CMK (cell line): ENCODE measurements around the gene USP5.

Experiments
- DNase-seq: peaks from one replicate; pipeline ENCODE4 v3.0.0-alpha.2; 2010; ENCODE audit warnings: low read depth

The USP5 gene

DNA sequence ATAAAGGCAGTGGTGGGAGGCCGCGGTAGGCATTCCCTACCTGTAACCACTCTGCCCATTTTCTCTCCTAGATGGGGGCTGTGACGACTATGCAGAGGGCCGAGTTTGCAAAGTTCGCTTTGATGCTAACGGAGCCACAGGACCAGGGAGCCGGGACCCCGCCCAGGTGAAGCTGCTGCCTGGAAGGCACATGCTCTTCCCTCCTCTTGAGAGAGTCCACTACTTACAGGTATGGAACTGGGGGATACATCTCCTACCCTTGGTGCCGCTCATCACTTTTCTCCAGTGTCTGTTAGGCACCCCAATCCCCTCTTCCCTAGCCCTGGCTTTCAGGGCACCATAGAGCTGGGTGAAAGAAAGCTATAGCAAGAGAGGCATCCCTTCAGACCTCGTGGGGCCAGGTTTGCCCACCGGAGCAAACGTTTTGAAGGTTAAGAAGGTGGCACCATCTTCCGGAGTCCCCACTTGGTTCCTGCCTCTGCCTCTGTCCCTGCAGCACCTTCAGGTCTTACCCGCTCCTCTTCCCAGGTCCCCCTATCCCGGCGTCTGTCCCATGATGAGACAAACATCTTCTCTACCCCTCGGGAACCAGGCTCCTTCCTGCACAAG is 25.7 kb upstream of the USP5 start:
- no peak for DNase-seq

- DNase-seq, result no peak
Measured at GRCh38 chr12:6826734-6827436, 25.1 kb upstream of the USP5 start.

DNA sequence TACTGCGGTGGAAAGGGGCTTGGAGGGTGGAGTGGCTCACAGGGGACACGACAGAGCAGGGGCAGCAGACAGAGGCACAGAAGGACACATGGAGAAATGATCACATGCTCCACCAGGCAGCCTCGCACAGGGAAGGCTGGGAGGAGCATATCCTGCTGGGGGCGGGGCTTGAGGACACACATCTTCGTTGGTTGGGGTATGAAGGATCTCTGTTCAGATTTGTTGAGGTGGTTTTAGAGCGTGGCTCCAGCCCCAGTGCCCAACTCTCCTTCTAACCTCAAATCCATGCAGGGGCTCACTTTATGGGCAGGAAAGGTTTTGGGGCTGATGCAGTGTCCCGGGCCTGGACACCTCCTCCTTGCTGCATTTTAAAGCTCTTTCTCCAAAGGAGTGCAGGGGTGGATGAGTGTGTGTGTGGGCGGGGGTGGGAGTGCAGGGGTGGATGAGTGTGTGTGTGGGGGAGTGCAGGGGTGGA is 24.5 kb upstream of the USP5 start:
- DNase-seq, result no peak

GRCh38 chr12:6827982-6828780 is 23.8 kb upstream of the USP5 start, which contains the start of gene P3H3:
TSS of gene P3H3 (plus strand) at chr12:6828407. CDS start at chr12:6828441, 34 bp downstream.
- no peak for DNase-seq

- DNase-seq, result no peak
Measured at GRCh38 chr12:6828781-6829535, 23.0 kb upstream of the USP5 start.

GRCh38 chr12:6829536-6830220 is 22.3 kb upstream of the USP5 start:
- no peak for DNase-seq

DNA sequence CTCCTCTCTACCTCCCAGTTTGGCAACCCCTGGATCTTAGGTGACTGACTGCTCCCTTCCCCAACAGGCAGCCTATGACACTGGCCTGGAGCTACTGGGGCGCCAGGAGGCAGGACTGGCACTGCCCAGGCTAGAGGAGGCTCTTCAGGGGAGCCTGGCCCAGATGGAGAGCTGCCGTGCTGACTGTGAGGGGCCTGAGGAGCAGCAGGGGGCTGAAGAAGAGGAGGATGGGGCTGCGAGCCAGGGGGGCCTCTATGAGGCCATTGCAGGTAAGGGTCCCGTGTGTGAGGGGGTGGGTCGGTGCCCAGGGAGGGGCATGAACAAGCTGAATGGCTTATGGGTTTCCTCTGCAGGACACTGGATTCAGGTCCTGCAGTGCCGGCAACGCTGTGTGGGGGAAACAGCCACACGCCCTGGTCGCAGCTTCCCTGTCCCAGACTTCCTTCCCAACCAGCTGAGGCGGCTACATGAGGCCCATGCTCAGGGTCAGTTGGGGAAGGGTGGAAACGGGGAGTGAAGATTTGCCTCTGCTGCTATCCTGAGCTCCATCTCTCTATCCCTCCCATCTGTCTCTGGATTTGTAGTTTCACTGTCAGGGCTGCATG is 21.6 kb upstream of the USP5 start:
- no peak for DNase-seq

DNA sequence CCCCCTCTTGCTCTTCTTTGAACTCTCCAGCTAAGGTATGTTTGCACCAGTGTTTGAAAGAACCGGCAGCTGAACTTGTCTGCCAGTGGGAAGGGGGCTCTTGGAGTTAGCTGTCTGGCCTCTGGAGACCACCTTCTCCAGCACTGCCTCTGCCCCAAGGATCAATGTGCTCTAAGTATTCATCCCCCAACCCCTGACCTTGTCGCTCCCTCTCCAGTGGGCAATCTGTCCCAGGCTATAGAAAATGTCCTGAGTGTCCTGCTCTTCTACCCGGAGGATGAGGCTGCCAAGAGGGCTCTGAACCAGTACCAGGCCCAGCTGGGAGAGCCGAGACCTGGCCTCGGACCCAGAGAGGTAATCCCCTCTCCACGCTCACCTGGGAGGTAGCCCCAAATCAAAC is 21.0 kb upstream of the USP5 start:
- no peak for DNase-seq

DNA sequence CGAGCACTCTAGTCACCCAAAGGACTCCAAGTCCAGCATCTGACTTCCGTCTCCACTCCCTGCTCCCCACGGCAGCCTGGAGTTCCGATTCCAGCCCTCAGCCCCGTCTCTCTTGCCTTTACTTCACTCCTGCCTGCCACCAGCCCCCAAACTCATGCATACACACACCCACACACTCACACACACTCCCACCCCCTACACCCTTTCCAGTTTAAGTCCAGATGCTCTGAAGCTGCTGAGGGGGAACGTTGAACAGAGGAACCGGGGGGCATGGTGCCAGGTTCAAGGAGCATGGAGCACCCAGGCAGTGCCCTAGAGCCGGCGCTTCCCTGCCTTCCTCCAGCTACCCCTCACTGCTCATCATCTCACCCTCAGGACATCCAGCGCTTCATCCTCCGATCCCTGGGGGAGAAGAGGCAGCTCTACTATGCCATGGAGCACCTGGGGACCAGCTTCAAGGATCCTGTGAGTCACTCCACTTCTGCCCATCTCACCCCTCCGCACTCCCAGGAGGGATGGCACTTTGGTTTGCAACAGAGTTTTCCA is 20.4 kb upstream of the USP5 start:
- DNase-seq, result no peak

DNA sequence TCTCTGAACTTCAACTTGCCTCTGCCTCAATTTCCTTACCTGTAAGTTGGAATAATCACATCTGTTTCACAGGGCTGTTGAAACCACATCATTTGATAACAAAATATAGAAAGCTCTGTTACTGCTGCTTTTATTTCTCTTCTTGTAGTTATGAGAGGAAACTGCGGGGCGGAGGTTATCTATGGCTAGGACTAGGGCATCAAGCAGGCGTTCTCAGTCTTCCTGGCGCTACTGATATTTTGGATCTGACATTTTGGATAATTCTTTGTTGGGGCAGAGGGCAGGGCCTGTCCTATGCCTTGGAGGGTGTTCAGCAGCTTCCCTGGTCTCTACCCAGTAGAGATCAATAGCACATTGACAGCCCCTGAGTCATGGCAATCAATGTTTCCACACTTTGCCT is 19.8 kb upstream of the USP5 start:
- no peak for DNase-seq

DNA sequence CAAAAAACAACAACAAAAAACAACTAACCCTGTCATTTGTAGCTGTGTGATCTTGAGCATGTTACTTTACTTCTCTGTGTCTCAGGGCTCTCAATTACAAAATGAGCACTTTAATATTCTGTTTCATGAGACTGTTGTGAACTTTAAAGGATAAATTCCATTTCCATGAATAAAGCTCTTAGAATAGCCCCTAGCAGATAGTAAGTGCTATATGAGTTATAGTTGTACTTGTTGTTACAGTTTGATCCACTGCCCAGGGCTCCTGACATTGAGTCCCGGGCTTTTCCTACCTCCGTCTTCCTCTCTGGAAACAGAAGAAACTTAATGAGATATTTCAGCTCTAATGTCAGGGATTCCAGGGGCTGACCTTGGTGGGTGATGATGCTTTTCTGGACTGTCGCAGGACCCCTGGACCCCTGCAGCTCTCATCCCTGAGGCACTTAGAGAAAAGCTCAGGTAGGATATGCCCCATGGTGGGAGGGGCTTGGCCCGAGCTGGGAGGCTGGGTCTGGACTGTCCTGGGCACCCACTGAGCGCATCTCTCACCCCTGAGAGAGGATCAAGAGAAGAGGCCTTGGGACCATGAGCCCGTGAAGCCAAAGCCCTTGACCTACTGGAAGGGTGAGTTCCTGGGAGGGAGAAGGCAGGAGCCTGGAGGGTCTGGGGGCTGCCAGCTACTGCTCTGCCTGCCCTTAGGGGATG is 18.6 kb upstream of the USP5 start:
- DNase-seq, result no peak

DNA sequence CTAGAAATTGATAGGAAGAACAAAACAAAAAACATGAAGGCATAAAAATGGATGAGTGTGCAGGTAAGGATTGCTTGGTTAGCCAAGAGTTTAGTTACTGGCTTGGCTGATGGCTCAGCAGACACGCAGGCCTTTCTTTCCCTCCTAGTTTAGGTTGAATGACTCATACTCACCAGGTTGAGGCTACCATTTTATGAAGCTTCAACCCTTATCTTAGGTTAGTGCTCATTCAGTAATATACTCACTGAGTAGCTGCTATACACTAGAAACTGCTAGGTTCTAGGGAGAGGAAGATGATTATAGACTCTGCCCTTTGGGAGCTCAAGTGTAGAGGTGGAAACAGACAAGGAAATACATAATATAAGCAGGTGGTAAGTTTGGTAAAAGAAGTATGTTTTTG is 17.7 kb upstream of the USP5 start:
- DNase-seq, result no peak

DNA sequence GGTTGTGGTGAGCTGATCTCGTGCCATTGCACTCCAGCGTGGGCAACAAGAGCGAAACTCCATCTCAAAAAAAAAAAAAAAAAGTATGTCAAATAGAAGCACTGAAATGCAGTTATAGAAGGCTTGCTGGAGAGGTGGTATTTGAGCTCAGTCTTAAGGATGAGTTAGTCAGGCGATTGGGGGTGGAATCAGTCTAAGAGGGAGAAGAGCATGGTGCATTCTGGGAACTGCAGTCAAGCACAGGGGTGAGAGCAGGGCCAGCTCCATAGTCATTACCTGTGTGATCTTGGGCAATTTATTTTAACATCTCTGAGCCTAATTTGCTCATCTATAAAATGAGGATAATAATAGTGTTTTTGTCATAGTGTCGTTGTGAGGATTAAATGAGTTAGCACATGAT is 17.1 kb upstream of the USP5 start:
- no peak for DNase-seq

GRCh38 chr12:6836851-6837250 is 15.1 kb upstream of the USP5 start:
- DNase-seq, result no peak

GRCh38 chr12:6837370-6838060 is 14.4 kb upstream of the USP5 start:
- DNase-seq, result no peak

DNA sequence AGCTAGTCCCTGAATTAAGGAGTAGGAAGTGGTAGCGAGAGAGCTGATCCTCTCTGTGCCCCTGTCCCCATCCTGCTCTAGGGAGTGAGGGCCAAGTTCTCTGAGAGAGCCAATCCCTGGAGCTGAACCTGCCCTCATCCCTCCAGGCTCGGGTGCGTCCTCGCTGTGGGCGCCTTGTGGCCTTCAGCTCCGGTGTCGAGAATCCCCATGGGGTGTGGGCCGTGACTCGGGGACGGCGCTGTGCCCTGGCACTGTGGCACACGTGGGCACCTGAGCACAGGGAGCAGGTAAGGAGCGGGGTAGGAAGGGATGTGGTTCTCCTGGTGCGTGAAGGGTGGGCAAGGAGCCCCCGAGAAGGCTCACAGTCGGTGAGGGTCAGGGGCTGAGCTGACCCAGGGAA is 13.1 kb upstream of the USP5 start:
- DNase-seq, result no peak

- DNase-seq, result no peak
Measured at GRCh38 chr12:6839482-6840201, 12.3 kb upstream of the USP5 start.

- DNase-seq, result no peak
Measured at GRCh38 chr12:6840330-6840729, 11.6 kb upstream of the USP5 start.
